Prostate gland (tissue), 2 donors: ENCODE data around the gene RSRC1. TPM values are rescaled to one million over a fixed set of nuclear protein-coding genes. Genes with fewer than 3 reads are reported as not detected.

Experiments used
- DNase-seq: peaks from one replicate; pipeline ENCODE4 v3.0.0-alpha.2; 2019; ENCODE audit warnings: low spot score
- H3K27ac ChIP-seq, 2 donors: fragments of 200-600 bp; sonication (generic); 2 replicates each; pipeline ENCODE4 v1.5.1; 2017 to 2019
- H3K27me3 ChIP-seq: fragments of 200-600 bp; sonication (generic); replicated peaks from 2 replicates; pipeline ENCODE4 v1.5.1; 2019; ENCODE audit not compliant: insufficient read depth
- H3K36me3 ChIP-seq, 2 donors: fragments of 200-600 bp; sonication (generic); 1 replicate in 1 of 2; 2 replicates in 1 of 2; pipeline versions ENCODE4 v1.5.1 to v1.8.1; 2017 to 2019
- H3K4me1 ChIP-seq: fragments of 200-600 bp; sonication (generic); replicated peaks from 2 replicates; pipeline ENCODE4 v1.5.1; 2019
- H3K4me3 ChIP-seq, 2 donors: fragments of 200-600 bp; sonication (generic); 2 replicates each; pipeline ENCODE4 v1.5.1; 2017 to 2019
- H3K9me3 ChIP-seq: fragments of 200-600 bp; sonication (generic); 2 replicates; pipeline ENCODE4 v1.5.1; 2017
- POLR2A ChIP-seq: fragments of 450-650 bp; IDR thresholded peaks from one replicate; pipeline ENCODE4 v1.6.1; 2016; ENCODE audit warnings: antibody characterized with exemption, mild to moderate bottlenecking
- POLR2AphosphoS5 ChIP-seq: sonication (generic); formaldehyde crosslinking; IDR thresholded peaks from one replicate; pipeline ENCODE4 v1.6.1; 2017; ENCODE audit warnings: antibody characterized with exemption
- WGBS: methylation state at CpG from one replicate; pipeline ENCODE4 v1.1.5; 2018; 5-methylcytosine and 5-hydroxymethylcytosine counted together
- intact Hi-C: fragments of 100-400 bp; cut with DNase I; formaldehyde crosslinking; loops from one replicate; pipeline ENCODE4 v1.14.2; 2022
- total RNA-seq, 2 donors: library from RNA; depleted of rRNA; stranded (reverse); fragments of >200 nt; gene quantifications; one replicate each; pipeline ENCODE4 v1.1.0, GENCODE V29; 2016
- TF ChIP-seq, protein P1 (sequence below), 4 experiments: fragments of 200-600 bp in 2 of 4; fragments of 450-650 bp in 2 of 4; sonication (generic) in 2 of 4; IDR thresholded peaks; 1 replicate in 3 of 4; 2 replicates in 1 of 4; pipeline ENCODE4 v1.5.1; 2016 to 2019; ENCODE audit warnings: antibody characterized with exemption in 4 of 4, mild to moderate bottlenecking in 2 of 4, moderate library complexity in 2 of 4

RSRC1 gene
- total RNA-seq, 2 donors from 2014 or later = 36.5 to 50.7 TPM

DNA sequence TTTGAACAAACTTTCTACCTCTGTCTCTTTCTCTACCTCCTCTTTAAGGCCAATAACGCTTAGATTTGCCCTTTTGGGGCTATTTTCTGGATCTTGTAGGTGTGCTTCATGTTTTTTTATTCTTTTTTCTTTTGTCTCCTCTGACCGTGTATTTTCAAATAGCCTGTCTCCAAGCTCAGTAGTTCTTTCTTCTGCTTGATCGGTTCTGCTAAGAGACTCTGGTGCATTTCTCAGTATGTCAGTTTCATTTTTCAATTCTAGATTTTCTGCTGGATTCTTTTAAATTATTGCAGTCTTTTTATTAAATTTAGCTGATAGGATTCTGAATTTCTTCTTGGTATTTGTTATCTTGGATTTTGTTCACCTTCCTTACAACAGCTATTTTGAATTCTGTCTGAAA is 148.7 kb downstream of the RSRC1 start:
- Histone ChIP-seq H3K4me3 (no peak overlapping the region), H3K9me3 (no peaks in the 10 kb centered on the region), H3K36me3 (no peaks in the 10 kb centered on the region), H3K27me3 (no peaks in the 10 kb centered on the region), H3K27ac (no peak overlapping the region), H3K4me1 (no peaks in the 10 kb centered on the region)
- no peak for DNase-seq
- TF ChIP-seq, protein P1, sequence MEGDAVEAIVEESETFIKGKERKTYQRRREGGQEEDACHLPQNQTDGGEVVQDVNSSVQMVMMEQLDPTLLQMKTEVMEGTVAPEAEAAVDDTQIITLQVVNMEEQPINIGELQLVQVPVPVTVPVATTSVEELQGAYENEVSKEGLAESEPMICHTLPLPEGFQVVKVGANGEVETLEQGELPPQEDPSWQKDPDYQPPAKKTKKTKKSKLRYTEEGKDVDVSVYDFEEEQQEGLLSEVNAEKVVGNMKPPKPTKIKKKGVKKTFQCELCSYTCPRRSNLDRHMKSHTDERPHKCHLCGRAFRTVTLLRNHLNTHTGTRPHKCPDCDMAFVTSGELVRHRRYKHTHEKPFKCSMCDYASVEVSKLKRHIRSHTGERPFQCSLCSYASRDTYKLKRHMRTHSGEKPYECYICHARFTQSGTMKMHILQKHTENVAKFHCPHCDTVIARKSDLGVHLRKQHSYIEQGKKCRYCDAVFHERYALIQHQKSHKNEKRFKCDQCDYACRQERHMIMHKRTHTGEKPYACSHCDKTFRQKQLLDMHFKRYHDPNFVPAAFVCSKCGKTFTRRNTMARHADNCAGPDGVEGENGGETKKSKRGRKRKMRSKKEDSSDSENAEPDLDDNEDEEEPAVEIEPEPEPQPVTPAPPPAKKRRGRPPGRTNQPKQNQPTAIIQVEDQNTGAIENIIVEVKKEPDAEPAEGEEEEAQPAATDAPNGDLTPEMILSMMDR (IDR thresholded peaks at IDR 0.05) = no peak
- TF ChIP-seq POLR2A = no peak
- no peak for TF ChIP-seq POLR2AphosphoS5
- intact Hi-C loops = no loop called here
- WGBS = 64% methylated on average over 3 of the region's 3 CpGs

DNA sequence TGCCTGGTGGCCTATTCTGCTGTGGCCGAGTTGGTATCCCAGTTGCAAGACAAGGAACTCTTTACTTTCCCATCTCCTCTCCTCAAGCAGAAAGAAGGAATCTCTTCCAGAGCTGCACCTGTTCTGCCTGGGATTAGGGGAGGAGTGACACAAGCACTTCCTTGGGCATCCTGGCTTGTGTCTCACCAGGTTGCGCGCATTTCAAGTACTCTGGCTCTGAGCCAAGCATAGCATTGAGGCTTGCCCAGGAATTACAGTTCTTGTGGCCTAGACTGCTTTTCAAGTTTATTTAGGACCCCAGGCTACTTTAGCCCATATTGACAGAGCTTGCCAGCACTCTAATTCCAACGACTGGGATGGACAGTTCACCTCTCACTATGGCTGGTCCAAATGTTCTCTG is 150.5 kb downstream of the RSRC1 start:
- H3K27me3 ChIP-seq = no peaks in the 10 kb centered on the region
- TF ChIP-seq POLR2AphosphoS5 (no peak), POLR2A (no peak)
- TF ChIP-seq, protein P1 (IDR thresholded peaks at IDR 0.05) = no peak
- no peak overlapping the region for H3K4me3 ChIP-seq
- 86% methylated on average over 4 of the region's 4 CpGs for WGBS
- no peak overlapping the region for H3K27ac ChIP-seq
- no peaks in the 10 kb centered on the region for H3K4me1 ChIP-seq
- intact Hi-C loops = no loop called here
- H3K9me3 ChIP-seq = no peaks in the 10 kb centered on the region
- DNase-seq = no peak
- H3K36me3 ChIP-seq = no peaks in the 10 kb centered on the region

DNA sequence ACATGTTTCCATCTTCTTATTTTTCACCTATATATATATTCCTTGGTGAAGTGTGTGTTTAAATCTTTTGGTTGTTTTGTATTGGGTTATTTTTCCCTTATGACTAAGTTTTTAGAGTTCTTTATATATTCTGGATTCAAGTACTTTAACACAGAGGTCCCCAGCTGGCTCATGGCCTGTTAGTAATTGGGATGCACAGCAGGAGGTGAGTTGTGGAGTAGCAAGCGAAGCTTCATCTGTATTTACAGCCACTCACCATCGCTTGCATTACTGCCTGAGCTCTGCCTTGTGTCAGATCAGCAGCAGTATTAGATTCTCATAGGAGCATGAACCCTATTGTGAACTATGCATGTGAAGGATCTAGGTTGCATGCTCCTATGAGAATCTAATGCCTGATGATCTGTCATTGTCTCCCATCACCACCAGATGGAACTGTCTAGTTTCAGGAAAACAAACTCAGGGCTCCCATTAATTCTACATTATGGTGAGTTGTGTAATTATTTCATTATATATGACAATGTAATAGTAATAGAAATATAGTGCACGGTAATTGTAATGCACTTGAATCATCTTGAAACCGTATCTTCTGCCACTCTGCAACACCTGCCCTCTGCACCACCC is 151.6 kb downstream of the RSRC1 start:
- WGBS = 74% methylated on average over 4 of the region's 4 CpGs
- H3K27ac ChIP-seq = no peak overlapping the region
- no peaks in the 10 kb centered on the region for H3K9me3 ChIP-seq
- no peak for DNase-seq
- H3K4me3 ChIP-seq = no peak overlapping the region
- no peaks in the 10 kb centered on the region for H3K27me3 ChIP-seq
- intact Hi-C loops = no loop called here
- TF ChIP-seq POLR2A (no peak), POLR2AphosphoS5 (no peak)
- TF ChIP-seq, protein P1 (IDR thresholded peaks at IDR 0.05) = no peak
- H3K4me1 ChIP-seq = no peaks in the 10 kb centered on the region
- H3K36me3 ChIP-seq = no peaks in the 10 kb centered on the region

DNA sequence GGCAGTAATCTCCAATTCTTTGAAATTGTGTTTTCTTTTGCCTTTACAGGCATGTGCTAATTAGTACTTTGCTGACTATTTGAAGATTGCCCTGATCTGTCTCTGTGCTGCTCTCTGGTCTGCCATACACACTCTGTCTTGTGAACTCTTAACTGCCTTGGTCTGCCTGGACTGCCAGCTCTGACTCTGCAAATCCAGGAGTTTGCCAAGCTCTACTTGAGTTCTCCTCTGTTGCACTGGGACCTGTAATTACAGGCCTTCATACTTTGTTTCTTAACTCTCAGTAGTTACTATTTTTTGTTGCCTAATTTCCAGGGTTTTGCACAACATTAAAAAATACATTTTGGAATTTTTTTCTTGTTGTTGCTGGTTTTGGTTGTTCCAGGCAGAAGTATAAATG is 155.0 kb downstream of the RSRC1 start:
- no peak for DNase-seq

DNA sequence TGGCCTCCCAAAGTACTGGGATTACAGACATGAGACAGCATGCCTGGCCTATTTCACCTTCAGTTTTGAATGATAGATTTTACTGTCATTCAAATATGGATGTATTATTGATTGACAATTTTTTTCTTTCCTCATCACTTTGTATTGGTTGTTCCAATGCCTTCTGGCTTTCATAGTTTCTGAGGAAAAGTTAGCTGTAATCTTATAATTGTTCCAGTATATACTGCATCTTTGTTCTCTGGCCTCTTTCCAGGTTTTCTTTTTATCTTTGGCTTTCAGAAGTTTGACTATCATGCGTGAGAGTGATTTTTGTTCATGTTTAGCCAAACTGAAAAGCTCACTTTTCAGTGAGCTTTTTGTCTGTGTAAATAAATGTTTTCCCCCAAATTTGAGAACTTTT is 157.1 kb downstream of the RSRC1 start:
- TF ChIP-seq, protein P1 (IDR thresholded peaks at IDR 0.05) = no peak
- TF ChIP-seq POLR2AphosphoS5 (no peak), POLR2A (no peak)

More for the DNA sequence above, 155.0 kb downstream of the RSRC1 start:
- H3K4me3 ChIP-seq = no peak overlapping the region
- no peaks in the 10 kb centered on the region for H3K36me3 ChIP-seq
- H3K9me3 ChIP-seq = no peaks in the 10 kb centered on the region
- no peaks in the 10 kb centered on the region for H3K4me1 ChIP-seq
- intact Hi-C loops = no loop called here
- no peak overlapping the region for H3K27ac ChIP-seq
- TF ChIP-seq POLR2AphosphoS5 (no peak), POLR2A (no peak)
- TF ChIP-seq, protein P1 (IDR thresholded peaks at IDR 0.05) = no peak
- no peaks in the 10 kb centered on the region for H3K27me3 ChIP-seq

More for the DNA sequence above, 157.1 kb downstream of the RSRC1 start:
- Histone ChIP-seq H3K4me1 (no peaks in the 10 kb centered on the region), H3K4me3 (no peak overlapping the region), H3K27ac (no peak overlapping the region), H3K36me3 (no peaks in the 10 kb centered on the region), H3K9me3 (no peaks in the 10 kb centered on the region), H3K27me3 (no peaks in the 10 kb centered on the region)
- intact Hi-C loops = no loop called here
- DNase-seq = no peak
- whole genome bisulfite sequencing = 100% methylated on average over 1 of the region's 1 CpG
